ENCODE results near the gene B9D2. TPM values are rescaled to one million over a fixed set of nuclear protein-coding genes. Genes with fewer than 3 reads are reported as not detected.
"Not testable (repeated sequence)": the region's sequence is repeated elsewhere in the genome, so short reads cannot be mapped to it uniquely, and the experiment has no call there.

The B9D2 gene
- total and polyA plus RNA-seq, 7 donors: 1.7 to 13.1 (median 2.5) TPM

- H3K27ac ChIP-seq: peak overlapping the region; percentile 78
- H3K4me3 ChIP-seq: no peak overlapping the region
- H3K27me3 ChIP-seq (ENCODE audit: insufficient read depth in 3 of 3, low read length in 2 of 3): no peaks in the 10 kb centered on the region
- 86 to 87% (median 87%) methylated on average over 23 of the region's 23 CpGs for WGBS, 3 donors
- peaks cover 0 to 35% of the 10 kb centered on the region in 2 donors for H3K36me3 ChIP-seq (ENCODE audit: insufficient read depth in 1 of 2, low read depth in 1 of 2)
- H3K4me1 ChIP-seq: peaks cover 60% of the 10 kb centered on the region
- DNase-seq (no peak), ATAC-seq (no peak)
- H3K9me3 ChIP-seq: no peaks in the 10 kb centered on the region
- intact Hi-C loops (cut with DNase I): no loop called here
- TF ChIP-seq CTCF (IDR thresholded peaks at IDR 0.05): no peak
These were observed 46.5 kb upstream of the B9D2 start for GRCh38 chr19:41410336-41411054.

GRCh38 chr19:41409288-41409687 lies 45.3 kb upstream of the B9D2 start:
- Histone ChIP-seq H3K9me3 (no peaks in the 10 kb centered on the region), H3K4me3 (no peak overlapping the region), H3K36me3 (ENCODE audit: insufficient read depth in 1 of 2, low read depth in 1 of 2) (peaks cover 0 to 31% of the 10 kb centered on the region in 2 donors), H3K4me1 (peaks cover 53% of the 10 kb centered on the region), H3K27ac (peak overlapping the region; percentile 67), H3K27me3 (ENCODE audit: insufficient read depth in 3 of 3, low read length in 2 of 3) (no peaks in the 10 kb centered on the region)
- 51 to 67% (median 58%) methylated on average over 4 of the region's 4 CpGs for WGBS, 3 donors
- no peak for TF ChIP-seq CTCF (IDR thresholded peaks at IDR 0.05)
- ATAC-seq (peak; percentile 55 to 76 (median 72)), DNase-seq (no peak)
- intact Hi-C loops (cut with DNase I): no loop called here

GRCh38 chr19:41408846-41409245 lies 44.9 kb upstream of the B9D2 start:
- Histone ChIP-seq H3K36me3 (ENCODE audit: insufficient read depth in 1 of 2, low read depth in 1 of 2) (peaks cover 0 to 27% of the 10 kb centered on the region in 2 donors), H3K4me1 (peaks cover 49% of the 10 kb centered on the region), H3K27ac (peak overlapping the region; percentile 67)
- ATAC-seq; H3K9me3 ChIP-seq; H3K27me3 ChIP-seq (ENCODE audit: insufficient read depth in 3 of 3, low read length in 2 of 3); DNase-seq; intact Hi-C loops (cut with DNase I); H3K4me3 ChIP-seq: not testable (repeated sequence)
- 84 to 92% (median 92%) methylated on average over 5 of the region's 5 CpGs for WGBS, 3 donors

- no peaks in the 10 kb centered on the region for H3K9me3 ChIP-seq
- H3K36me3 ChIP-seq (ENCODE audit: insufficient read depth in 1 of 2, low read depth in 1 of 2): peaks cover 0 to 22% of the 10 kb centered on the region in 2 donors
- no peaks in the 10 kb centered on the region for H3K27me3 ChIP-seq (ENCODE audit: insufficient read depth in 3 of 3, low read length in 2 of 3)
- no peak for ATAC-seq
- peaks cover 49% of the 10 kb centered on the region for H3K4me1 ChIP-seq
- intact Hi-C loops (cut with DNase I): no loop called here
- no peak for TF ChIP-seq CTCF (IDR thresholded peaks at IDR 0.05)
- whole genome bisulfite sequencing, 3 donors: 33 to 64% (median 42%) methylated on average over 4 of the region's 4 CpGs
- H3K4me3 ChIP-seq: no peak overlapping the region
- peak overlapping the region; percentile 67 for H3K27ac ChIP-seq
- no peak for DNase-seq
These were observed 44.3 kb upstream of the B9D2 start for GRCh38 chr19:41408256-41408655.

GRCh38 chr19:41407271-41407670 lies 43.3 kb upstream of the B9D2 start:
- Histone ChIP-seq H3K27ac (peak overlapping the region; percentile 30), H3K36me3 (ENCODE audit: insufficient read depth in 1 of 2, low read depth in 1 of 2) (peaks cover 0 to 19% of the 10 kb centered on the region in 2 donors), H3K9me3 (no peaks in the 10 kb centered on the region), H3K27me3 (ENCODE audit: insufficient read depth in 3 of 3, low read length in 2 of 3) (no peaks in the 10 kb centered on the region), H3K4me3 (no peak overlapping the region), H3K4me1 (peaks cover 43% of the 10 kb centered on the region)
- 54 to 67% (median 55%) methylated on average over 4 of the region's 4 CpGs for WGBS, 3 donors
- no peak for DNase-seq
- no peak for TF ChIP-seq CTCF (IDR thresholded peaks at IDR 0.05)
- intact Hi-C loops (cut with DNase I): no loop called here
- ATAC-seq: no peak
